ENCODE data around the gene NUCKS1.

- TF ChIP-seq, protein P1, sequence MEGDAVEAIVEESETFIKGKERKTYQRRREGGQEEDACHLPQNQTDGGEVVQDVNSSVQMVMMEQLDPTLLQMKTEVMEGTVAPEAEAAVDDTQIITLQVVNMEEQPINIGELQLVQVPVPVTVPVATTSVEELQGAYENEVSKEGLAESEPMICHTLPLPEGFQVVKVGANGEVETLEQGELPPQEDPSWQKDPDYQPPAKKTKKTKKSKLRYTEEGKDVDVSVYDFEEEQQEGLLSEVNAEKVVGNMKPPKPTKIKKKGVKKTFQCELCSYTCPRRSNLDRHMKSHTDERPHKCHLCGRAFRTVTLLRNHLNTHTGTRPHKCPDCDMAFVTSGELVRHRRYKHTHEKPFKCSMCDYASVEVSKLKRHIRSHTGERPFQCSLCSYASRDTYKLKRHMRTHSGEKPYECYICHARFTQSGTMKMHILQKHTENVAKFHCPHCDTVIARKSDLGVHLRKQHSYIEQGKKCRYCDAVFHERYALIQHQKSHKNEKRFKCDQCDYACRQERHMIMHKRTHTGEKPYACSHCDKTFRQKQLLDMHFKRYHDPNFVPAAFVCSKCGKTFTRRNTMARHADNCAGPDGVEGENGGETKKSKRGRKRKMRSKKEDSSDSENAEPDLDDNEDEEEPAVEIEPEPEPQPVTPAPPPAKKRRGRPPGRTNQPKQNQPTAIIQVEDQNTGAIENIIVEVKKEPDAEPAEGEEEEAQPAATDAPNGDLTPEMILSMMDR (conservative IDR thresholded peaks at IDR 0.05; ENCODE audit: low read depth, low read length): no peak
- TF ChIP-seq BHLHE40 (IDR thresholded peaks at IDR 0.05; ENCODE audit: low read depth, low read length): no peak
- no peak for TF ChIP-seq MXI1 (IDR thresholded peaks at IDR 0.05; ENCODE audit: borderline replicate concordance, low read depth, low read length)
- no peak for TF ChIP-seq POLR2A (IDR thresholded peaks at IDR 0.05; ENCODE audit: low read depth, low read length)
- TF ChIP-seq RCOR1 (IDR thresholded peaks at IDR 0.05; ENCODE audit: insufficient replicate concordance, low read length): no peak
- TF ChIP-seq USF2 (IDR thresholded peaks at IDR 0.05; ENCODE audit: low read depth, low read length): no peak
- TF ChIP-seq, protein P2, sequence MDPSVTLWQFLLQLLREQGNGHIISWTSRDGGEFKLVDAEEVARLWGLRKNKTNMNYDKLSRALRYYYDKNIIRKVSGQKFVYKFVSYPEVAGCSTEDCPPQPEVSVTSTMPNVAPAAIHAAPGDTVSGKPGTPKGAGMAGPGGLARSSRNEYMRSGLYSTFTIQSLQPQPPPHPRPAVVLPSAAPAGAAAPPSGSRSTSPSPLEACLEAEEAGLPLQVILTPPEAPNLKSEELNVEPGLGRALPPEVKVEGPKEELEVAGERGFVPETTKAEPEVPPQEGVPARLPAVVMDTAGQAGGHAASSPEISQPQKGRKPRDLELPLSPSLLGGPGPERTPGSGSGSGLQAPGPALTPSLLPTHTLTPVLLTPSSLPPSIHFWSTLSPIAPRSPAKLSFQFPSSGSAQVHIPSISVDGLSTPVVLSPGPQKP (IDR thresholded peaks at IDR 0.05; ENCODE audit: borderline replicate concordance, low read depth, low read length): no peak
- no peak for TF ChIP-seq RAD21 (IDR thresholded peaks at IDR 0.05; ENCODE audit: low read length)
- TF ChIP-seq MAZ (IDR thresholded peaks at IDR 0.05; ENCODE audit: borderline replicate concordance, low read depth, low read length): no peak
- no peak for TF ChIP-seq CEBPB (IDR thresholded peaks at IDR 0.05; ENCODE audit: low read depth, low read length)
Measured at GRCh38 chr1:205701420-205701819, 48.6 kb downstream of the NUCKS1 start.

All from IMR-90 (cell line).